ENCODE data around the gene SYTL4.

DNA sequence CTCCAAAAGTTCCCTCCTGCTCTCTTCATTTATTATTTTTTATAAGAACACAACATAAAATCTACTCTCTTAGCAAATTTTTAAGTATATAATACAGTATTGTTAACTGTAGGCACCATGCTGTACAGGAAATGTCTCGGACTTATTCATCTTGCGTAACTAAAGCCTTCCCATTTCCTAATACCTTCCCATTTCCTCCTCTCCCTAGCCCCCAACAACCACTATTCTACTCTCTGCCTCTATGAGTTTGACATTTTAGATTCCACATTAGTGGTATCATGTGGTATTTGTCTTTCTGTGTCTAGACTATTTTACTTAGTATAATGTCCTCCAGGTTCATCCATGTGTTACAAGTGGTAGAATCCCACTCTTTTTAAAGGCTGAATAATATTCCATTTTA, 15.8 kb upstream of the SYTL4 start:
- TF ChIP-seq, protein P1, sequence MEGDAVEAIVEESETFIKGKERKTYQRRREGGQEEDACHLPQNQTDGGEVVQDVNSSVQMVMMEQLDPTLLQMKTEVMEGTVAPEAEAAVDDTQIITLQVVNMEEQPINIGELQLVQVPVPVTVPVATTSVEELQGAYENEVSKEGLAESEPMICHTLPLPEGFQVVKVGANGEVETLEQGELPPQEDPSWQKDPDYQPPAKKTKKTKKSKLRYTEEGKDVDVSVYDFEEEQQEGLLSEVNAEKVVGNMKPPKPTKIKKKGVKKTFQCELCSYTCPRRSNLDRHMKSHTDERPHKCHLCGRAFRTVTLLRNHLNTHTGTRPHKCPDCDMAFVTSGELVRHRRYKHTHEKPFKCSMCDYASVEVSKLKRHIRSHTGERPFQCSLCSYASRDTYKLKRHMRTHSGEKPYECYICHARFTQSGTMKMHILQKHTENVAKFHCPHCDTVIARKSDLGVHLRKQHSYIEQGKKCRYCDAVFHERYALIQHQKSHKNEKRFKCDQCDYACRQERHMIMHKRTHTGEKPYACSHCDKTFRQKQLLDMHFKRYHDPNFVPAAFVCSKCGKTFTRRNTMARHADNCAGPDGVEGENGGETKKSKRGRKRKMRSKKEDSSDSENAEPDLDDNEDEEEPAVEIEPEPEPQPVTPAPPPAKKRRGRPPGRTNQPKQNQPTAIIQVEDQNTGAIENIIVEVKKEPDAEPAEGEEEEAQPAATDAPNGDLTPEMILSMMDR (IDR thresholded peaks at IDR 0.05; ENCODE audit: low read depth, low read length), result no peak
- no peak for TF ChIP-seq EZH2phosphoT487 (IDR thresholded peaks at IDR 0.05; ENCODE audit: low read depth)
